Activated naive CD8-positive, alpha-beta T cell treated with anti-CD3 and anti-CD28 coated beads, Interleukin-2, amount 50 U/mL, for 24 hours (primary cell): ENCODE measurements around the gene CALHM1.
"Not testable (repeated sequence)": the region's sequence is repeated elsewhere in the genome, so short reads cannot be mapped to it uniquely, and the experiment has no call there.

Experiments
- ATAC-seq: fragments of 150-1000 bp; cut with Tn5 transposase; one replicate; pipeline ENCODE4 v1.10.0; 2021
- DNase-seq: peaks from one replicate; pipeline ENCODE4 v3.0.0; 2021
- H3K27ac Mint-ChIP-seq: one replicate; pipeline ENCODE4 v1.8.0; 2021; ENCODE audit warnings: mild to moderate bottlenecking, mixed read lengths
- H3K27me3 Mint-ChIP-seq: one replicate; pipeline ENCODE4 v1.8.0; 2021; ENCODE audit warnings: mixed read lengths
- H3K36me3 Mint-ChIP-seq: one replicate; pipeline ENCODE4 v1.8.0; 2021; ENCODE audit warnings: low read depth, mixed read lengths
- H3K4me1 Mint-ChIP-seq: one replicate; pipeline ENCODE4 v1.8.0; 2021; ENCODE audit warnings: mixed read lengths
- H3K4me3 Mint-ChIP-seq: one replicate; pipeline ENCODE4 v1.8.0; 2021; ENCODE audit warnings: mild to moderate bottlenecking, moderate library complexity, mixed read lengths
- H3K9me3 Mint-ChIP-seq: one replicate; pipeline ENCODE4 v1.8.0; 2021; ENCODE audit warnings: mixed read lengths

The CALHM1 gene

DNA sequence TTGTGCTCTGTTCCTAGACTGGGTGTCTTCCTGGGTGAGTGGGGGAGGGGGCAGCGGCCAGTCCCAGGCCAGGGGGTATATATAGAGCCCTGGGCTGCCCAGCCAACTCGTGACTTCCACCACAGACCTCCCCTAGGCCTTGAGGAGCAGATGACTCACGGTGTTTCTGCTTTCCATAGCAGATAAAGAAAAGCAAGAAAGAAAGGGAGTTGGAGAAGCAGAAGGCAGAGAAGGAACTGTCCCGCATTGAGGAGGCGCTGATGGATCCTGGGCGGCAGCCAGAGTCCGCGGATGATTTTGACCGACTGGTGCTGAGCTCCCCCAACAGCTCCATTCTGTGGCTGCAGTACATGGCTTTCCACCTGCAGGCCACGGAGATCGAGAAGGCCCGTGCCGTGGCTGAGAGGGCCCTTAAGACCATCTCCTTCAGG lies 16.7 kb downstream of the CALHM1 start:
- DNase-seq = no peak
- H3K36me3 Mint-ChIP-seq = peaks cover 67% of the 10 kb centered on the region
- no peaks in the 10 kb centered on the region for H3K4me1 Mint-ChIP-seq
- no peak for ATAC-seq
- H3K27ac Mint-ChIP-seq = no peak overlapping the region
- H3K4me3 Mint-ChIP-seq = no peak overlapping the region
- no peaks in the 10 kb centered on the region for H3K27me3 Mint-ChIP-seq
- H3K9me3 Mint-ChIP-seq = no peaks in the 10 kb centered on the region

DNA sequence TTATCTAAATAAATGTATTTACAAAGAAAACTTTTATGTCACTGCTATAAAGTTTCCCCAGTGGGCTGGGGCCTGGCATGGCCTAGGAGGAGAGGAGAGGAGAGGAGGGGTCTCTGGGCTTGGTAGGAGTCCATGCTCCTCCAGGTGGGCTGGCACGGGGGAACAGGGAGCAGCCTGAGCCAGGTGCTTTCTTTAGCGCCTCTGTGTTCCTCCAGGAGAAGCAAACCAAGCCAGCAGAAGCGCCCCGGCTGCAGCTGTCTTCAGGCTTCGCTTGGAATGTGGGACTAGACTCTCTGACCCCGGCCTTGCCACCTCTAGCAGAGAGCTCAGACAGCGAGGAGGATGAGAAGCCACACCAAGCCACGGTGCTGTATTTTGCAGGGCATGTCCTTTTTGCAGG lies 17.1 kb downstream of the CALHM1 start:
- Mint-ChIP-seq H3K4me3 (no peak overlapping the region), H3K36me3 (peaks cover 69% of the 10 kb centered on the region), H3K4me1 (no peaks in the 10 kb centered on the region), H3K27ac (no peak overlapping the region), H3K27me3 (no peaks in the 10 kb centered on the region), H3K9me3 (no peaks in the 10 kb centered on the region)
- DNase-seq (no peak), ATAC-seq (no peak)

DNA sequence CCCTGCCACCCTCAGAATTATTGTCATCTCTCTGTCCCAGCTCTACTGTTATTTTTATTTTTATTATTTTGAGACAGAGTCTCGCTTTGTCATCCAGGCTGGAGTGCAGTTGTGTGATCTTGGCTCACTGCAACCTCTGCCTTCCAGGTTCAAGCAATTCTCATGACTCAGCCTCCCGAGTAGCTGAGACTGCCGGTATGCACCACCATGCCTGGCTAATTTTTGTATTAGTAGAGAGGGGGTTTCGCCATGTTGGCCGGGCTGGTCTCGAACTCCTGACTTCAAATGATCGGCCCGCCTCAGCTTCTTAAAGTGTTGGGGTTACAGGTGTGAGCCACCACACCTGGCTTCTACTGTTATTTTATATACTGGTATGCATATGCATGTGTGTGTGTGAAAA lies 17.5 kb downstream of the CALHM1 start:
- H3K27me3 Mint-ChIP-seq = no peaks in the 10 kb centered on the region
- no peak overlapping the region for H3K27ac Mint-ChIP-seq
- ATAC-seq (no peak), DNase-seq (no peak)
- H3K36me3 Mint-ChIP-seq = peaks cover 70% of the 10 kb centered on the region
- H3K9me3 Mint-ChIP-seq = no peaks in the 10 kb centered on the region
- no peak overlapping the region for H3K4me3 Mint-ChIP-seq
- no peaks in the 10 kb centered on the region for H3K4me1 Mint-ChIP-seq

DNA sequence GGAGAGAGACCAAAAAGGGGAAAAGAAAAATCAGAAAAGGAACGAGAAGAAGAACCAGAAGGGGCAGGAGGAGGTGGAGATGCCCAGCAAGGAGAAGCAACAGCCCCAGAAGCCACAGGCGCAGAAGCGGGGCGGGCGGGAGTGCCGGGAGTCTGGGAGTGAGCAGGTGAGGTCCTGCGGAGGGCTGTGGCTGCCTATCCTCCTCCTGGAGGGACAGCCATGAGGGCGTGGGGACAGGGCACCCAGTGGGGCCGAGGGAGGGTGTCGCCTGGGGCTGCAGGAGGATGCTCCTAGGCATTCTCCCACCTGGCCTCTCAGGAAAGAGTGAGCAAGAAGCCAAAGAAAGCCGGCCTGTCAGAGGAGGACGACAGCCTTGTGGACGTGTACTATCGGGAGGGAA lies 18.3 kb downstream of the CALHM1 start:
- Mint-ChIP-seq H3K9me3 (no peaks in the 10 kb centered on the region), H3K4me1 (no peaks in the 10 kb centered on the region), H3K4me3 (no peak overlapping the region), H3K27ac (no peak overlapping the region), H3K36me3 (peaks cover 70% of the 10 kb centered on the region), H3K27me3 (no peaks in the 10 kb centered on the region)
- DNase-seq (no peak), ATAC-seq (no peak)

DNA sequence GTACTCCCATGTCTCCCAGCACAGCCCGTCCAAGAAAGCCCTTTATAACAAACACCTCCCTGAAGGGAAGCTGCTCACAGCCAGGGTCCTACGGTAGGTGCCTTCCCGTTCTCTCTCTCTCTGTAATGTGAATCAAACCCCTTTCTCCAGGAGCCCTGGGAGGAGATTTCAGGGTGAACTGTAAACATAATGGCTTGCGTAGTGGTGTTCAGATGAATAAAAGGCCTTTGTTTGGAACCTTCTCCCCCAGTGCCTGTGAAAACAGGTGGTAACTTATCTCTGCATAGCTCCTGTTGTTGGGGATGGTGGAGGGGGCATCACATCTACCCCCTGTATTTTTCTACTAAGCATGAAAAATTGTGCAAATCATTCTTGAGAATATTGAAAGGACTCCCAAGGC lies 18.9 kb downstream of the CALHM1 start:
- no peak overlapping the region for H3K27ac Mint-ChIP-seq
- DNase-seq (no peak), ATAC-seq (no peak)
- H3K36me3 Mint-ChIP-seq = peaks cover 68% of the 10 kb centered on the region
- no peaks in the 10 kb centered on the region for H3K9me3 Mint-ChIP-seq
- H3K4me3 Mint-ChIP-seq = no peak overlapping the region
- no peaks in the 10 kb centered on the region for H3K4me1 Mint-ChIP-seq
- H3K27me3 Mint-ChIP-seq = no peaks in the 10 kb centered on the region

DNA sequence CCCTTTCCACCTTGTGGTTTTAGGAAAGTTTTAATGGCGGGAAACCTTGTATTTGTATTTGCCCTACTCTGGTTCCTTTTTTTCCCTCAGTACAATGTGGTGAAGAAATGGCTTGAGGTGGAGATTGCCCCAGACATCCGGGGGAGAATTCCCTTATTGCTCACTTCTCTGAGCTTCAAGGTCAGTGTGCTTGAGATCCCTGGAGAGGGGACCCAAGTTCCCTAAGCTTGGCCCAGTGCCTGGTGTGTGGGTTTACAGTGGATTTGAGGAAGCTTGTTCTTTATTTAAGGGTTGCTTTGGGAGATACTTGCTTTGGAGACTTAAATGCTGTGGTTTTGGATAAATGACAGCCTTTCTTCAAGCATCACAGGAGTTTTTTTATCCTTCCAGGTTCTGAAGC lies 24.8 kb downstream of the CALHM1 start:
- H3K36me3 Mint-ChIP-seq = peaks cover 74% of the 10 kb centered on the region
- H3K9me3 Mint-ChIP-seq = no peaks in the 10 kb centered on the region
- H3K27me3 Mint-ChIP-seq = no peaks in the 10 kb centered on the region
- H3K4me3 Mint-ChIP-seq = no peak overlapping the region
- peaks cover 5% of the 10 kb centered on the region for H3K4me1 Mint-ChIP-seq
- no peak overlapping the region for H3K27ac Mint-ChIP-seq
- DNase-seq = no peak
- ATAC-seq = no peak

DNA sequence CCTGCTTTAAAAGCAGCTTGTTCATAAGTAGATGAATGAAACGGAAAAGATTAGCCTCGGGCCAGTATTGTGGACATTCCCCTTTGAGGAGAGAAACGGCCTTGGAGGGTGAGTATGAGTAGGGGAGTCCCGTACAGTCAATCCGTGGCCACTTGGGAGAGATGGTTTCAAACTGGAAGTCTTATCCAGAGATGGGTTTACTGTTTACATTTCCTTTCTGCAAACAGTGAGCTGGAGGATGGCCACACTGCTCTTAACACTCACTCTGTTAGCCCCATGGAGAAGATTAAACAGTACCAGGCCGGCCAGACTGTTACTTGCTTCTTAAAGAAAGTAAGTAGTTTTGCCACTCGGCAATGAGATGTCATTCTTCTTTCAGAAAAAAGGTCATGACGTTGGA lies 26.8 kb downstream of the CALHM1 start:
- Mint-ChIP-seq H3K27ac (no peak overlapping the region), H3K36me3 (peaks cover 77% of the 10 kb centered on the region)

DNA sequence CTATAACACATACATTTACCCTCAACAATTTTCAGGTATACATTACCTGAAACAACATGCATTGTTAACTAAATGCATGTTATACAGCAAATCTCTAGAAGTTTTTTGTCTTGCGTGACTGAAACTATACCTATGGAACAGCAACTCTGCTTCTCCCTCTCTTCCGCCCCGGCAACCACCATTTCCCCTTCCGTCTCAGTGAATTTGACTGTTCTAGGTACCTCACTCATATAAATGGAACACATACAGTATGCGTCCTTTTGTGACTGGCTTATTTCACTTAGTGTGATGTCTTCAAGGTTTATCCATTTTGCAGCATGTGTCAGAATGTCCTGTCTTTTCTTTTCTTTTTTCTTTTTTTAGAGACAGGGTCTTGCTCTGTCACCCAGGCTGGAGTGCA lies 29.1 kb downstream of the CALHM1 start:
- H3K36me3 Mint-ChIP-seq = peaks cover 75% of the 10 kb centered on the region
- no peak overlapping the region for H3K27ac Mint-ChIP-seq
- H3K4me3 Mint-ChIP-seq = no peak overlapping the region
- DNase-seq = no peak
- H3K27me3 Mint-ChIP-seq = no peaks in the 10 kb centered on the region
- H3K9me3 Mint-ChIP-seq = no peaks in the 10 kb centered on the region
- peaks cover 19% of the 10 kb centered on the region for H3K4me1 Mint-ChIP-seq
- no peak for ATAC-seq

More for the DNA sequence above, 26.8 kb downstream of the CALHM1 start:
- no peaks in the 10 kb centered on the region for H3K9me3 Mint-ChIP-seq
- DNase-seq (no peak), ATAC-seq (peak; percentile 28)
- H3K4me1 Mint-ChIP-seq = peaks cover 18% of the 10 kb centered on the region
- H3K27me3 Mint-ChIP-seq = no peaks in the 10 kb centered on the region
- no peak overlapping the region for H3K4me3 Mint-ChIP-seq

DNA sequence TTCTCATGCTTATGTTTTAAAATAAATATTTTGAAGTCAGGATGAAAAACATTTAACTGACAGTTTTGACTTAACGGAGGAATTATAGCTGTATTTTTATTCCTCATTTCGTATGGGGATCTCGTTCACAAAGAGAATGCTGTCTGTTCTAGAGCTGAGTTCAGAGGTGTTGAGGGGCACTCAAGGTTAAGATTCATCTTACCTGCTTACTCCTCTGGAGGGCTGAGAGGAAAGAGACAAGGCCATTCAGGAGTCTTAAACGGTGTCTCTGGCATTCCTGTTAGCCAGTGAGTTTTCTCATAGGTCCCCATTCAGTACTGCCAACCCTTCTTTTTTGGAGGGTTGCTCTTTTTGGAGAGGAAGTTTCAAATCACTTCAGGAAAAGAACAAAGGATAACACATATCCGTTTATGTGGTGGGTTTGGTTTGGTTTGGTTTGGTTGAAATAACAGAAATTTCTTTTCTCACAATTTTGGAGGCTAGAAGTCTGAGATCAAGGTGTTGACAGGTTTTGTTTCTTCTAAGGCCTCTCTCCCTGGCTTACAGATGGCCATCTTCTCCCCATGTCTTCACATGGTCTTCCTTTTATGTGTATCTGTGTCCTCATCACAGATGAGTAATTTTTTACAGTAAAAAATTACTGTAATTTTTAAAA lies 29.6 kb downstream of the CALHM1 start:
- Mint-ChIP-seq H3K9me3 (no peaks in the 10 kb centered on the region), H3K36me3 (peaks cover 79% of the 10 kb centered on the region), H3K27ac (no peak overlapping the region), H3K4me1 (peaks cover 19% of the 10 kb centered on the region), H3K4me3 (no peak overlapping the region), H3K27me3 (no peaks in the 10 kb centered on the region)
- DNase-seq = no peak
- ATAC-seq = no peak

DNA sequence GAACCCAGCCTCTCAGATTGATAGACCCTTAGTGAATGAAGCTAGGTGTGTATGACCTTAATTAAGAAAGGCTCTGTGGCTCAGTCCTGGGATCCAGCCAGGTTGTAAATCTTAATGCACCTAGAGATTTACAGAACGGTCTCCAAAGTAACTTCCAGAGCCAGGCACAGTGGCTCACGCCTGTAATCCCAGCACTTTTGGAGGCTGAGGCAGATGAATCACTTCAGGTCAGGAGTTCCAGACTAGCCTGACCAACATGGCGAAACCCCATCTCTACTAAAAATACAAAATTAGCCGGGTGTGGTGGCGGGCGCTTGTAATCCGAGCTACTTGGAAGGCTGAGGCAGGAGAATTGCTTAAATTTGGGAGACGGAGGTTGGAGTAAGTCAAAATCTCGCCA lies 30.8 kb downstream of the CALHM1 start:
- no peak for ATAC-seq
- Mint-ChIP-seq H3K27me3 (no peaks in the 10 kb centered on the region), H3K27ac (no peak overlapping the region), H3K4me3 (no peak overlapping the region), H3K9me3 (no peaks in the 10 kb centered on the region), H3K4me1 (peaks cover 19% of the 10 kb centered on the region), H3K36me3 (peaks cover 82% of the 10 kb centered on the region)
- DNase-seq = no peak

DNA sequence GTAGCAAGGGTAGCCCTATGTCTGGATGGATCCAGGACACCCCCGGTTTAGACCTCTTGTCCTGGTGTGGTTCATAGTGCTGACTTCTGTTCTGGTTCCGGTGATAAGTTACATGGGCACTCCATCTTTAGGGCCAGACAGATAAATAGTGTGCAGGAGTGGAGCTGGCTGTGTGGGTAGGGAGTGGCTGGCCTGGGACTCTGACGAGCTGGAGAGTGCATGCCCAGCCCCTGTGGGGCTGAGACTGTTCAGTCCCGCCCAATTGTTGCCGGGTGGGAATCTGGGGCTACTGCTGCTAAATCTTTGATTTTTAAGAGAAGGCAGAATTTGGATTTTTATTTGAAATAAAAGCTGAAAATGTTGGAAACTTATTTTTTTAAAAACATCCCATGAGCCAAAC lies 35.0 kb downstream of the CALHM1 start:
- Mint-ChIP-seq H3K4me1 (peaks cover 13% of the 10 kb centered on the region), H3K36me3 (peaks cover 78% of the 10 kb centered on the region), H3K4me3 (no peak overlapping the region), H3K27me3 (no peaks in the 10 kb centered on the region), H3K27ac (no peak overlapping the region), H3K9me3 (no peaks in the 10 kb centered on the region)
- DNase-seq (no peak), ATAC-seq (no peak)

DNA sequence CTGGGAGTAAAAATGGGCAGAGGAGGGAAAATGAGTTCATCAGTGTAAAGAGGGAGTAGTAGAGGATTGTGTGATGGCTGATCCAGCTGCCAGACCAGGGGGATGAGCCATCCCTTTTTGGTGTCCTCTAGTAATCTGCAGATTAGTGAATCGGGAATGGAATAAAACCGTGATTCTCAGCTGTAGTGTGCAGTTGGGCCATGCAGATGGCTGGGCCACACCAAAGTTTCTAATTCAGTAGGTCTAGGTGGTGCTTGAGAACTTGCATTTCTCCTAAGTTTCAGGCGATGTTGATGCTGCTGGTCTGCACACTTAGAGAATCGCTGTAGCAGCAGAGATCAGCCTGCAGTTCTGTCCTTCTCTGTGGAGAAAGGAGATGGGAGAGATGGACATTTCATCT lies 39.6 kb downstream of the CALHM1 start:
- no peak overlapping the region for H3K4me3 Mint-ChIP-seq
- no peaks in the 10 kb centered on the region for H3K9me3 Mint-ChIP-seq
- no peak for DNase-seq
- H3K36me3 Mint-ChIP-seq = peaks cover 84% of the 10 kb centered on the region
- H3K4me1 Mint-ChIP-seq = no peaks in the 10 kb centered on the region
- H3K27ac Mint-ChIP-seq = no peak overlapping the region
- no peak for ATAC-seq
- H3K27me3 Mint-ChIP-seq = no peaks in the 10 kb centered on the region

DNA sequence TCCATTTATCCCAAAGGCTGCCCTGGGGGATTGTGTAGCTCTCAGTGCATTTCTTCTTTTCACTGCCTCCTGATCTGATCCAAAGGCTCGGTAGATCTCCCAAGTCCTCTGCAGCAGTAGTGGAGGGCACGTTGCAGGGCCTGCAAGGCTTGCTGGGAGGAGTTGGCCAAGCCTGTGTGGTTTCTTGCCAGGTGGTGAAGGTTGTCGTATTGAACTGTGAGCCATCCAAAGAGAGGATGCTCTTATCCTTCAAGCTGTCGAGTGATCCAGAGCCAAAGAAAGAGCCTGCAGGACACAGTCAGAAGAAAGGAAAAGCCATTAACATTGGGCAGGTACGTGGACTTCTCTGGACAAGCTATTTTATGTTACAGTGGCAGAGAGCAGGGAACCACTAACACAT lies 41.1 kb downstream of the CALHM1 start:
- Mint-ChIP-seq H3K4me1 (no peaks in the 10 kb centered on the region), H3K27ac (no peak overlapping the region)
- DNase-seq = no peak

DNA sequence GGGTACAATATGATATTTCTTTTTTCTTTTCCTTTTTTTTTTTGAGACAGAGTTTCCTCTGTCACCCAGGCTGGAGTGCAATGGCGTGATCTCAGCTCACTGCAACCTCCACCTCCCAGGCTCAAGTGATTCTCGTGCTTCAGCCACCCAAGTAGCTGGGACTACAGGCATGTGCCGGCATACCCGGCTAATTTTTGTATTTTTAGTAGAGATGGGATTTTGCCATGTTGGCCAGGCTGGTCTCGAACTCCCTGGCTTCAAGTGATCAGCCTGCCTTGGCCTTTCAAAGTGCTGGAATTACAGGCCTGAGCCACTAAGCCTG lies 41.6 kb downstream of the CALHM1 start:
- not testable (repeated sequence) for DNase-seq, H3K27ac Mint-ChIP-seq, H3K27me3 Mint-ChIP-seq, ATAC-seq, H3K9me3 Mint-ChIP-seq, H3K4me1 Mint-ChIP-seq, H3K4me3 Mint-ChIP-seq
- H3K36me3 Mint-ChIP-seq = peaks cover 82% of the 10 kb centered on the region

More for the DNA sequence above, 41.1 kb downstream of the CALHM1 start:
- H3K9me3 Mint-ChIP-seq = no peaks in the 10 kb centered on the region
- H3K27me3 Mint-ChIP-seq = no peaks in the 10 kb centered on the region
- no peak for ATAC-seq
- H3K36me3 Mint-ChIP-seq = peaks cover 85% of the 10 kb centered on the region
- H3K4me3 Mint-ChIP-seq = no peak overlapping the region

DNA sequence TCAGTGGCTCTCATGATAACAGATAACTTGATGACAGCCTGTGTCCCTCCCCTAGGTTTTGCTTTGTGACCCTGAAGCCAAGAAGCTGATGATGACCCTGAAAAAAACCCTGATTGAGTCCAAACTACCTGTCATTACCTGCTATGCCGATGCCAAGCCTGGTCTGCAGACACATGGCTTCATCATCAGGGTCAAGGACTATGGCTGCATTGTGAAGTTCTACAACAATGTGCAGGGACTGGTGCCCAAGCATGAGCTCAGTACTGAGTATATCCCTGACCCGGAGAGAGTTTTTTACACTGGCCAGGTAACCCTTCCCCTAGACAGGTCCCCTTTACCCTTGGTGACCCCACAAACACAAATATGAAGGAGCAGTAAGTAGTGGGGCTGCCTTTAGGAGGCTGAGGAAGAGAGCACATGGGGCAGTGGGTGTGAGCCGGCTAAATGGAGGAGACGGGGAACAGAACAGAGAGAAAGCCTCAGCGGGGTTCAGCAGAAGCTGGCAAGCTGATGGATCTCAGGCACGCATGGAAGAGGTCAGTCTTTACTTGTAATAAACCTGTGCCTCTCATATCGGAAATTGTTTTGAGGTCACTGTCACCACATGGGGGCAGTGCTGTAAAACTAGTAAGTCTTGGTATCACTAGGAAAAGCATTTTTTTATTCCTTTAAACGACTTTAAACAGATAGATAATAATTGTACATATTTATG lies 42.1 kb downstream of the CALHM1 start:
- ATAC-seq = peak; percentile 33
- H3K27ac Mint-ChIP-seq = no peak overlapping the region
- peaks cover 82% of the 10 kb centered on the region for H3K36me3 Mint-ChIP-seq
- no peaks in the 10 kb centered on the region for H3K27me3 Mint-ChIP-seq
- peak; percentile 44 for DNase-seq
- H3K4me3 Mint-ChIP-seq = no peak overlapping the region
- H3K4me1 Mint-ChIP-seq = no peaks in the 10 kb centered on the region
- H3K9me3 Mint-ChIP-seq = no peaks in the 10 kb centered on the region
